Hypothalamus (tissue), 51 donors: ENCODE results near the gene C15orf39.
"Not testable (repeated sequence)": the region's sequence is repeated elsewhere in the genome, so short reads cannot be mapped to it uniquely, and the experiment has no call there.

ENCODE experiments used
- DNase-seq, 51 donors: peaks; one replicate each; lab custom pipeline; 2025; lab: John Stamatoyannopoulos, UW

The C15orf39 gene

GRCh38 chr15:75208501-75209288, 7.0 kb downstream of the C15orf39 start:
- peak in 2 of 51 donors; percentile 8 to 30 for DNase-seq

GRCh38 chr15:75209289-75209676, 7.6 kb downstream of the C15orf39 start:
- DNase-seq, result no peak

- DNase-seq, result no peak
These were observed 9.1 kb downstream of the C15orf39 start for GRCh38 chr15:75210811-75211230.

- DNase-seq, result no peak
These were observed 9.9 kb downstream of the C15orf39 start for GRCh38 chr15:75211436-75212199.

GRCh38 chr15:75212200-75212858, 10.6 kb downstream of the C15orf39 start:
- DNase-seq, result no peak

GRCh38 chr15:75213212-75213767, 11.6 kb downstream of the C15orf39 start:
- DNase-seq, result no peak

- DNase-seq, result no peak
These were observed 12.1 kb downstream of the C15orf39 start for GRCh38 chr15:75213768-75214221.

- DNase-seq, result no peak
These were observed 12.8 kb downstream of the C15orf39 start for GRCh38 chr15:75214293-75215096.

GRCh38 chr15:75215107-75216004, 13.7 kb downstream of the C15orf39 start:
- DNase-seq, result no peak

- no peak for DNase-seq
These were observed 15.3 kb downstream of the C15orf39 start for GRCh38 chr15:75217012-75217411.

- not testable (repeated sequence) for DNase-seq
These were observed 15.9 kb downstream of the C15orf39 start for GRCh38 chr15:75217574-75217973.

GRCh38 chr15:75219507-75219929, 17.8 kb downstream of the C15orf39 start:
- DNase-seq, result not testable (repeated sequence)

GRCh38 chr15:75223688-75224087, 22.0 kb downstream of the C15orf39 start:
- no peak for DNase-seq

- DNase-seq, result no peak
These were observed 22.6 kb downstream of the C15orf39 start for GRCh38 chr15:75224281-75224680.

- not testable (repeated sequence) for DNase-seq
These were observed 23.6 kb downstream of the C15orf39 start for GRCh38 chr15:75225102-75225836.

- DNase-seq, result no peak
These were observed 24.5 kb downstream of the C15orf39 start for GRCh38 chr15:75225951-75226732.

GRCh38 chr15:75227112-75227511, 25.4 kb downstream of the C15orf39 start:
- not testable (repeated sequence) for DNase-seq
